SK-N-SH (cell line): ENCODE data around the gene TOP3A.

Source experiments
- CHD2 ChIP-seq: fragments of 150-350 bp; IDR thresholded peaks from 2 replicates; pipeline ENCODE4 v1.6.1; 2018; ENCODE audit warnings: low read length; ENCODE audit not compliant: partially characterized antibody
- ELF1 ChIP-seq: IDR thresholded peaks from 2 replicates; pipeline ENCODE4 v1.4.0; 2012
- YY1 ChIP-seq: IDR thresholded peaks from 2 replicates; pipeline ENCODE4 v1.4.0; 2012; ENCODE audit warnings: low read depth, mild to moderate bottlenecking
- TF ChIP-seq, protein P1 (sequence below): fragments of 200-600 bp; sonication (generic); IDR thresholded peaks from 2 replicates; pipeline ENCODE4 v1.6.1; 2017; ENCODE audit warnings: antibody characterized with exemption, mild to moderate bottlenecking, moderate library complexity

GRCh38 chr17:18314059-18314730 is 599 bp downstream of the TOP3A start:
- no peak for TF ChIP-seq ELF1
- TF ChIP-seq, protein P1, sequence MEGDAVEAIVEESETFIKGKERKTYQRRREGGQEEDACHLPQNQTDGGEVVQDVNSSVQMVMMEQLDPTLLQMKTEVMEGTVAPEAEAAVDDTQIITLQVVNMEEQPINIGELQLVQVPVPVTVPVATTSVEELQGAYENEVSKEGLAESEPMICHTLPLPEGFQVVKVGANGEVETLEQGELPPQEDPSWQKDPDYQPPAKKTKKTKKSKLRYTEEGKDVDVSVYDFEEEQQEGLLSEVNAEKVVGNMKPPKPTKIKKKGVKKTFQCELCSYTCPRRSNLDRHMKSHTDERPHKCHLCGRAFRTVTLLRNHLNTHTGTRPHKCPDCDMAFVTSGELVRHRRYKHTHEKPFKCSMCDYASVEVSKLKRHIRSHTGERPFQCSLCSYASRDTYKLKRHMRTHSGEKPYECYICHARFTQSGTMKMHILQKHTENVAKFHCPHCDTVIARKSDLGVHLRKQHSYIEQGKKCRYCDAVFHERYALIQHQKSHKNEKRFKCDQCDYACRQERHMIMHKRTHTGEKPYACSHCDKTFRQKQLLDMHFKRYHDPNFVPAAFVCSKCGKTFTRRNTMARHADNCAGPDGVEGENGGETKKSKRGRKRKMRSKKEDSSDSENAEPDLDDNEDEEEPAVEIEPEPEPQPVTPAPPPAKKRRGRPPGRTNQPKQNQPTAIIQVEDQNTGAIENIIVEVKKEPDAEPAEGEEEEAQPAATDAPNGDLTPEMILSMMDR: no peak
- no peak for TF ChIP-seq YY1
- TF ChIP-seq CHD2: no peak
